ENCODE results near the gene NRXN3.

DNA sequence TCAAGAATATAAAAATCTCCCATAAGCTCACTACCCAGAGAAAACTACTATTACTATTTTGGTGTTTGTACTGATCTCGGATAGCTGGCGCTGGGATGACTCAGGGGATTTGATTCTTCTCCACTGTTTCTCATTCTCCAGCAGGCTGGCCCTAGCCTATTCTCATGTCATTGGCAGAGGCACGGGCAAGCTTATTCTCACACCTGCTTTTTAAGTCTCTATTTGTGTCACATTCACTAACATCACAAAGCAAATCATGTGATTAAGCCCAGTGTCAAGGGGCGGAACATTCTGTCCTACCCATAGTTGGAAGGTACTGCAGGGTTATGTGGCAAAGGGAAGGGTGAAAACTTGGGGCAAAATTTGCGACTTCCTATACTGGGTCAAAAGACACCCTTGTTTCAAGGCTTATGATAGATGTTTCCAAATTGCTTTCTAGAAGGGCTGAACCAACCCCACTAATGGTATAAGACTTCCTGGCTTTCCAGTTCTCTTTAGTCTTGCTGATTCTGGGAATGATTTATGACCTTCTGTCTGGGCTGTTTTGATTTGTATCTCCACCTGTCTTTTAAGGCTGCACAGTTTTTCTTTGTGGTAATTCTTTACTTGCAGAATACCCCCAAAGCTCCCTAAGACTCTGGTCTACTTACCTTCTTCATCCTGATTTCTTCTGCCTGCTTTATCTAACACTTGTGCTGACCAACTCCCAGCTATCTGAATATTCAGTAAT, 406.4 kb downstream of the NRXN3 start:
- TF ChIP-seq, protein P1, sequence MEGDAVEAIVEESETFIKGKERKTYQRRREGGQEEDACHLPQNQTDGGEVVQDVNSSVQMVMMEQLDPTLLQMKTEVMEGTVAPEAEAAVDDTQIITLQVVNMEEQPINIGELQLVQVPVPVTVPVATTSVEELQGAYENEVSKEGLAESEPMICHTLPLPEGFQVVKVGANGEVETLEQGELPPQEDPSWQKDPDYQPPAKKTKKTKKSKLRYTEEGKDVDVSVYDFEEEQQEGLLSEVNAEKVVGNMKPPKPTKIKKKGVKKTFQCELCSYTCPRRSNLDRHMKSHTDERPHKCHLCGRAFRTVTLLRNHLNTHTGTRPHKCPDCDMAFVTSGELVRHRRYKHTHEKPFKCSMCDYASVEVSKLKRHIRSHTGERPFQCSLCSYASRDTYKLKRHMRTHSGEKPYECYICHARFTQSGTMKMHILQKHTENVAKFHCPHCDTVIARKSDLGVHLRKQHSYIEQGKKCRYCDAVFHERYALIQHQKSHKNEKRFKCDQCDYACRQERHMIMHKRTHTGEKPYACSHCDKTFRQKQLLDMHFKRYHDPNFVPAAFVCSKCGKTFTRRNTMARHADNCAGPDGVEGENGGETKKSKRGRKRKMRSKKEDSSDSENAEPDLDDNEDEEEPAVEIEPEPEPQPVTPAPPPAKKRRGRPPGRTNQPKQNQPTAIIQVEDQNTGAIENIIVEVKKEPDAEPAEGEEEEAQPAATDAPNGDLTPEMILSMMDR (conservative IDR thresholded peaks at IDR 0.05; ENCODE audit: low read length) = no peak
- no peak for TF ChIP-seq EZH2phosphoT487 (IDR thresholded peaks at IDR 0.05; ENCODE audit: borderline replicate concordance, low read depth, low read length)
